ENCODE results near the gene MEAK7.

MEAK7 gene

GRCh38 chr16:84462296-84463210, 41.9 kb downstream of the MEAK7 start:
- no peak for DNase-seq

GRCh38 chr16:84461413-84462295, 42.8 kb downstream of the MEAK7 start:
- no peak for DNase-seq

GRCh38 chr16:84461029-84461412, 43.4 kb downstream of the MEAK7 start:
- DNase-seq: no peak

GRCh38 chr16:84460406-84461028, 43.9 kb downstream of the MEAK7 start:
- no peak for DNase-seq

- DNase-seq: no peak
Observed at GRCh38 chr16:84459941-84460405, 44.5 kb downstream of the MEAK7 start.

GRCh38 chr16:84459533-84459894, 44.9 kb downstream of the MEAK7 start:
- no peak for DNase-seq

- no peak for DNase-seq
Observed at GRCh38 chr16:84458606-84459532, 45.6 kb downstream of the MEAK7 start.

GRCh38 chr16:84455031-84455430, 49.4 kb downstream of the MEAK7 start:
- DNase-seq: no peak
